ENCODE data around the gene TAF6. TPM values are rescaled to one million over a fixed set of nuclear protein-coding genes. Genes with fewer than 3 reads are reported as not detected.
"Not testable (repeated sequence)": the region's sequence is repeated elsewhere in the genome, so short reads cannot be mapped to it uniquely, and the experiment has no call there.

Gene TAF6
- total RNA-seq, 3 donors from 2014 or later = 31.6 to 62.5 (median 34.2) TPM

DNA sequence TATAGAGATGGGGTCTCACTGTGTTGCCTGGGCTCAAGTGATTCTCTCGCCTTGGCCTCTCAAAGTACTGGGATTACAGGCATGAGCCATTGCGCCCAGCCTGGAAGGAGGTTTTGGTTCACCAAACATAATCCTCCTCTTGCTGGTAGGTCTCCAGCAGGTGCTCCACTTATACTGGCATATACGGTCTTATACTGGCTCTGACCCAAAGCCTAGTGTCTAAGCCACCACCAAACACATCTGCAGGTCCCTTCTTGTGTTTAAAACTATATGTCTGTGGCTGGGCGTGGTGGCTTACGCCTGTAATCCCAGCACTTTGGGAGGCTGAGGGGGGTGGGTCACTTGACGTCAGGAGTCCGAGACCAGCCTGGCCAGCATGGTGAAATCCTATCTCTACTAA is 13.0 kb upstream of the TAF6 start:
- no peaks in the 10 kb centered on the region for H3K36me3 ChIP-seq (ENCODE audit: low read depth)
- H3K4me3 ChIP-seq = no peak overlapping the region
- ATAC-seq (no peak), DNase-seq (peak in 1 of 3 donors; percentile 46)
- intact Hi-C loops (cut with DNase I, micrococcal nuclease) = loop anchor here (5.0 to 10.0 kb wide), 3 partner anchors 80 to 295 kb away; partner anchors contain the start of genes MEPCE (in 1 of the 2), PVRIG (in 1 of the 2) and ZCWPW1 (in 1 of the 2)
- H3K4me1 ChIP-seq (ENCODE audit: low read depth) = peaks cover 25% of the 10 kb centered on the region
- no peaks in the 10 kb centered on the region for H3K9me3 ChIP-seq
- no peak for TF ChIP-seq CTCF (IDR thresholded peaks at IDR 0.05)

DNA sequence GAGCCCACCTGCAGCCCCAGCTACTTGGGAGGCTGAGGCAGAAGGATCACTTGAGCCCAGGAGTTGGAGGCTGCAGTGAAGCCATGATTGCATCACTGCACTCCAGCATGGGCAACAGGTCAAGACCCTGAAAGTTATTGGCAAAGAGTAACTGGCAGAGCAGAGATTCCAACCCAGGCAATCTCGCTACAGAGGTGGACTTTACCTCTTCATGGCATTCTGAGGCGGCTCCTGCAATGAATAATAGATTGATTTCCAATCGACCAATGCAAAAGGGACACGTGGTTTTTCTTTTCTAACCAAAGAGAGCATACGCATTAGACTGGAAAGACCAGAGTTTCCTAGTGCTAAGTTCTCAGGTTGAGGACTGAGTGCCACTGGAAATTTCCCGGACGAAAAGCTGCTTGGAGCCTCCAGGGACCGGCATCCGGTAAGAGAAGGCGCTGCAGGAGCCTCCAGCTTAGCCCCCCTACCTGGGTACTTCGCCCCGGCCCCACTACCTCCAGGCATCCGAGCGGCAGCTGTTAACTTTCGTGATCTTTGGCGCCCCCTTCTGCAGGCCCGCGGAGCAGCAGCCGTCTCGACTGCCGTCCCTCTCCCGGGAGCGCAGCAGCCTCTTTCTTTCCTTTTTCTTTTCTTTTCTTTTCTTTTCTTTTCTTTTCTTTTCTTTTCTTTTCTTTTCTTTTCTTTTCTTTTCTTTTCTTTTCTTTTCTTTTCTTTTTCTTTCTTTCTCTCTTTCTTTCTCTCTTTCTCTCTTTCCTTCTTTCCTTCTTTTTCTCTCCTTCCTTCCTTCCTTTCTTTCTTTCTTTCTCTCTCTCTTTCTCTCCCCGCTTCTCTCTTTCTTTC is 11.7 kb upstream of the TAF6 start:
- TF ChIP-seq CTCF (IDR thresholded peaks at IDR 0.05) = peak; percentile 88
- ATAC-seq (peak; percentile 37), DNase-seq (peak; percentile 83 to 93 (median 92))
- H3K4me1 ChIP-seq (ENCODE audit: low read depth) = peaks cover 24% of the 10 kb centered on the region
- H3K36me3 ChIP-seq (ENCODE audit: low read depth) = no peaks in the 10 kb centered on the region
- no peak overlapping the region for H3K4me3 ChIP-seq
- H3K9me3 ChIP-seq = no peaks in the 10 kb centered on the region
- intact Hi-C loops (cut with DNase I, micrococcal nuclease) = loop anchor here (5.0 to 10.0 kb wide), 3 partner anchors 81 to 296 kb away; partner anchors contain the start of genes MEPCE (in 1 of the 2), PVRIG (in 1 of the 2) and ZCWPW1 (in 1 of the 2)

DNA sequence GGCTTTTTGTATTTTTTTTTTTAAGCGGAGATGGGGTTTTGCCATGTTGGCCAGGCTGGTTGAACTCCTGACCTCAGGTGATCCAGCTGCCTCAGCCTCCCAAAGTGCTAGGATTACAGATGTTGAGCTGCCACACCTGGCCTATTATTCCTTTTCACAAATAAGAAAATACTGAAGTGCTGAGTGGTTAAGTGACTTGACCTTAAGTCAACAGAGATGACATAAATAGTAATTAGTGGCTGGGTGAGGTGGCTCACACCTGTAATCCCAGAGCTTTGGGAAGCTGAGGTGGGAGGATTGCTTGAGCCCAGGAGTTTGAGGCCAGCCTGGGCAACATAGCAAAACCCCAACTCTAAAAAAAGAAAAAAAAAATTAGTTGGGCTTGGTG is 11.1 kb upstream of the TAF6 start:
- not testable (repeated sequence) for DNase-seq; H3K36me3 ChIP-seq (ENCODE audit: low read depth); ATAC-seq; H3K9me3 ChIP-seq; H3K4me3 ChIP-seq
- intact Hi-C loops (cut with DNase I, micrococcal nuclease) = loop anchor here (5.0 to 10.0 kb wide), 3 partner anchors 82 to 297 kb away; partner anchors contain the start of genes MEPCE (in 1 of the 2), PVRIG (in 1 of the 2) and ZCWPW1 (in 1 of the 2)
- peaks cover 29% of the 10 kb centered on the region for H3K4me1 ChIP-seq (ENCODE audit: low read depth)

DNA sequence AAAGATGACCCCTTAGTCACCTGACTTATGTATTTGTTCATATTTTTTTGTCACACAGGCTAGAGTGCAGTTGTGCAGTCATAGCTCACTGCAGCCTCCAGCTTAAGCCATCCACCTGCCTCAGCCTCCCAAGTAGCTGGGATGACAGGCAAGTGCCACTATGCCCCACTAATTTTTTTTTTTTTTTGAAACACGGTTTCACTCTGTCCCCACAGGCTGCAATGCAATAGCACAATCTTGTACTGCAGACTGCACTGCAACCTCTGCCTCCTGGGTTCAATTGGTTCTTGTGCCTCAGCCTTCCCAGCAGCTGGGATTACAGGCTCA is 9.4 kb upstream of the TAF6 start:
- ATAC-seq (no peak), DNase-seq (no peak)
- no peaks in the 10 kb centered on the region for H3K9me3 ChIP-seq
- no peak overlapping the region for H3K4me3 ChIP-seq
- no peak for TF ChIP-seq CTCF (IDR thresholded peaks at IDR 0.05)
- intact Hi-C loops (cut with DNase I, micrococcal nuclease) = no loop called here
- peaks cover 44% of the 10 kb centered on the region for H3K4me1 ChIP-seq (ENCODE audit: low read depth)
- no peaks in the 10 kb centered on the region for H3K36me3 ChIP-seq (ENCODE audit: low read depth)

- Histone ChIP-seq H3K36me3 (ENCODE audit: low read depth) (no peaks in the 10 kb centered on the region), H3K4me3 (peak overlapping the region; percentile 90), H3K9me3 (no peaks in the 10 kb centered on the region), H3K4me1 (ENCODE audit: low read depth) (peaks cover 46% of the 10 kb centered on the region)
- intact Hi-C loops (cut with DNase I, micrococcal nuclease) = no loop called here
- ATAC-seq (no peak), DNase-seq (no peak)
- TF ChIP-seq CTCF (IDR thresholded peaks at IDR 0.05) = no peak
These were observed 8.9 kb upstream of the TAF6 start for GRCh38 chr7:100127866-100128636.

All from mucosa of descending colon (tissue), 3 donors.